HepG2 (cell line): ENCODE results near the gene ITGA6. TPM values are rescaled to one million over a fixed set of nuclear protein-coding genes. Genes with fewer than 3 reads are reported as not detected.

Experiments used
- ARID5B ChIP-seq: IDR thresholded peaks from 2 replicates; pipeline ENCODE4 v1.4.0; 2020; ENCODE audit warnings: mild to moderate bottlenecking, missing genetic modification reagents
- ARNT ChIP-seq: fragments of 450-650 bp; IDR thresholded peaks from 2 replicates; pipeline ENCODE4 v1.6.1; 2017
- EP300 ChIP-seq, 3 experiments: sonication (generic) in 1 of 3; formaldehyde crosslinking in 1 of 3; IDR thresholded peaks; 2 replicates each; pipeline versions ENCODE4 v1.5.1 to v1.6.1; 2011 to 2020; ENCODE audit warnings: low read depth in 2 of 3, low read length in 2 of 3, borderline replicate concordance in 1 of 3, improper control_type of control experiment in 1 of 3, mild to moderate bottlenecking in 1 of 3, missing genetic modification reagents in 1 of 3, moderate library complexity in 1 of 3
- FOSL1 ChIP-seq: sonication (generic); formaldehyde crosslinking; IDR thresholded peaks from 2 replicates; pipeline ENCODE4 v1.9.0; 2021; ENCODE audit warnings: missing genetic modification reagents, borderline replicate concordance
- FOSL2 ChIP-seq: sonication (generic); formaldehyde crosslinking; IDR thresholded peaks from 2 replicates; pipeline ENCODE4 v1.4.0; 2020; ENCODE audit warnings: missing genetic modification reagents
- HNF4G ChIP-seq, 2 experiments: sonication (generic) in 1 of 2; formaldehyde crosslinking in 1 of 2; IDR thresholded peaks; 2 replicates each; pipeline versions ENCODE4 v1.4.0 to v1.6.1; 2011 to 2020; ENCODE audit warnings: borderline replicate concordance in 2 of 2, low read depth in 2 of 2, mild to moderate bottlenecking in 2 of 2, low read length in 1 of 2, missing genetic modification reagents in 1 of 2, moderate library complexity in 1 of 2
- LCORL ChIP-seq, 2 experiments: fragments of 450-650 bp in 1 of 2; sonication (generic) in 1 of 2; formaldehyde crosslinking in 1 of 2; IDR thresholded peaks; 2 replicates each; pipeline versions ENCODE4 v1.5.0 to v1.6.1; 2017 to 2020; ENCODE audit warnings: antibody characterized with exemption in 1 of 2, missing genetic modification reagents in 1 of 2
- MEF2D ChIP-seq: sonication (generic); formaldehyde crosslinking; IDR thresholded peaks from 2 replicates; pipeline ENCODE4 v1.5.1; 2020; ENCODE audit warnings: mild to moderate bottlenecking, missing genetic modification reagents
- NONO ChIP-seq, 2 experiments: fragments of 450-650 bp in 1 of 2; sonication (generic) in 1 of 2; formaldehyde crosslinking in 1 of 2; IDR thresholded peaks in 1 of 2; conservative IDR thresholded peaks in 1 of 2; 2 replicates each; pipeline versions ENCODE4 v1.6.1 to v1.8.0; 2017 to 2022; ENCODE audit warnings: mild to moderate bottlenecking in 1 of 2, missing genetic modification reagents in 1 of 2, moderate library complexity in 1 of 2
- POGZ ChIP-seq: sonication (generic); formaldehyde crosslinking; IDR thresholded peaks from 2 replicates; pipeline ENCODE4 v1.4.0; 2020; ENCODE audit warnings: mild to moderate bottlenecking, missing genetic modification reagents
- POLR2A ChIP-seq, 2 experiments: IDR thresholded peaks; 2 replicates each; pipeline ENCODE4 v1.6.1; 2011; ENCODE audit warnings: low read depth in 2 of 2, low read length in 2 of 2, mild to moderate bottlenecking in 1 of 2, moderate library complexity in 1 of 2; ENCODE audit not compliant: insufficient read depth in 1 of 2
- PRDM10 ChIP-seq: sonication (generic); formaldehyde crosslinking; IDR thresholded peaks from 2 replicates; pipeline ENCODE4 v1.4.0; 2020; ENCODE audit warnings: low read depth, missing genetic modification reagents
- SETDB1 ChIP-seq: sonication (generic); formaldehyde crosslinking; IDR thresholded peaks from 2 replicates; pipeline ENCODE4 v1.5.1; 2020; ENCODE audit warnings: missing genetic modification reagents, mild to moderate bottlenecking, borderline replicate concordance
- ZFX ChIP-seq: sonication (generic); formaldehyde crosslinking; IDR thresholded peaks from 2 replicates; pipeline ENCODE4 v1.4.0; 2020; ENCODE audit warnings: mild to moderate bottlenecking, low read depth, missing genetic modification reagents, moderate library complexity
- ZNF160 ChIP-seq: sonication (generic); formaldehyde crosslinking; IDR thresholded peaks from 2 replicates; pipeline ENCODE4 v1.8.0; 2022; ENCODE audit warnings: mild to moderate bottlenecking, inconsistent platforms, missing genetic modification reagents
- ZNF512 ChIP-seq: sonication (generic); formaldehyde crosslinking; IDR thresholded peaks from 2 replicates; pipeline ENCODE4 v1.4.0; 2020; ENCODE audit warnings: mild to moderate bottlenecking, missing genetic modification reagents
- ZNF546 ChIP-seq: sonication (generic); formaldehyde crosslinking; conservative IDR thresholded peaks from 2 replicates; pipeline ENCODE4 v1.8.1; 2023; ENCODE audit warnings: mild to moderate bottlenecking, missing genetic modification reagents
- ZNF782 ChIP-seq: sonication (generic); formaldehyde crosslinking; IDR thresholded peaks from 2 replicates; pipeline ENCODE4 v1.4.0; 2020; ENCODE audit warnings: missing genetic modification reagents, mild to moderate bottlenecking, borderline replicate concordance
- polyA plus RNA-seq, 8 experiments: library from polyadenylated mRNA; depleted of rRNA in 3 of 8; stranded (reverse) in 7 of 8; unstranded in 1 of 8; fragments of >200 nt; fragmentation: Illumina TruSeq in 4 of 8; extraction: Trizol in 4 of 8; gene quantifications; 2 replicates each; pipeline versions ENCODE4 v1.2.1 to v1.2.3, GENCODE V29; 2011 to 2016; ENCODE audit warnings: low read depth in 4 of 8, missing spikeins in 1 of 8, mixed read lengths in 1 of 8; ENCODE audit not compliant: insufficient read depth in 1 of 8
- total RNA-seq, 5 experiments: library from RNA; depleted of rRNA; stranded (reverse); fragments of >200 nt; fragmentation: Illumina TruSeq; extraction: Trizol; gene quantifications; 2 replicates each; pipeline ENCODE4 v1.2.3, GENCODE V29; 2016; ENCODE audit warnings: low read depth in 1 of 5

Gene ITGA6
- total and polyA plus RNA-seq, 2 of the 13 experiments (the other 11 are each of a cell fraction or from before 2014, with no cell fraction given): 24.0 to 92.5 TPM

DNA sequence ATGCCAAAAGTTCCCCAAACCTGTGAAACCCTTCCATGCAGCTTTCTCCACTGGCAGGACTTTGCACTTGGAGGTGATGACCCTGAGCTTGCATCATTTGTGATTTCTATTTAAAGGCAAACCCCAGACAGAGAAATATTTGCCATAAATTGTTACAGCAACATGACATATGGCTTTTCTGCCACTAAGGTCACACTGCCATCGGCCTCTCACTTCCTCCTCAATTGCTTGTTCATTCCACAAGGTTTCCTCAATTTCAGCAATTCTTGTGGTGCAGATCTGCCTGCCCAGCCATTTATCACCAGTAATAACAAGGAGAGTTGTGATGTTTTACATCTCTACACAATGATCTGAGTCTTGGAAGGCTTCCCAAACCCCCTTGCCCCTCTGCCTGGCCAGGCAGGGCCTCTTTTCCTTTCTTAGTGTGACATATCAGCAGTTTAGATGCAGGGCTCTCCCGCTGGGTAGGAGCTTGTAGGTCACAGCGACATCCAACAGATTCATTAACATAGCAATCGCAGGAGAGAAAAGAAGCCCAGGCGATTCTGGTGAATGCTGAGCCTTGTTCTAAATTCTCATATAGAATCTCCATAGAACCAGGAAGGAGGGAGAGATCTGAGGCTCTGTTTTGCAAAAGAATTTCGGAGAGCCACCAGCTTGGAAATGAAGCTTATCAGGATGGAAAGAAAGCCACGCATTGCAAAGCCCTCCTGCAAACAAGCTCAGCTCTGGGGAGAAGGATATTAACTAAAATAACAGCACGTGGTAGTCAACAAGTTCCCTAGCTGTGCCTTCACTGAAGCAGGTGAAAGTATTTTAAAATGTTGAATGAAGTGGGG, 46.7 kb upstream of the ITGA6 start (continued):
- TF ChIP-seq ZNF782 (CRISPR knock-in tag): no peak
- TF ChIP-seq MEF2D (CRISPR knock-in tag): peak; percentile 52; the same call in 1 of the 2 replicates
- TF ChIP-seq ZNF546 (CRISPR knock-in tag): no peak
- no peak for TF ChIP-seq ZFX (CRISPR knock-in tag)
- no peak for TF ChIP-seq SETDB1 (CRISPR knock-in tag)
- no peak for TF ChIP-seq ZNF512
- no peak for TF ChIP-seq NONO (IDR thresholded peaks at IDR 0.05)
- TF ChIP-seq NONO (CRISPR knock-in tag; conservative IDR thresholded peaks at IDR 0.05): no peak
- TF ChIP-seq FOSL2 (CRISPR knock-in tag): peak; percentile 43
- peak; percentile 71 for TF ChIP-seq HNF4G (IDR thresholded peaks at IDR 0.05; ENCODE audit: borderline replicate concordance, low read depth, low read length)
- TF ChIP-seq HNF4G (CRISPR knock-in tag; IDR thresholded peaks at IDR 0.05; ENCODE audit: borderline replicate concordance, low read depth): no peak
- TF ChIP-seq ARNT: no peak
- TF ChIP-seq EP300 (IDR thresholded peaks at IDR 0.05; ENCODE audit: low read depth in 2 of 2, low read length in 2 of 2): peak in 1 of 2 experiments; percentile 39; a peak in 1 of 4 replicates
- no peak for TF ChIP-seq EP300 (CRISPR knock-in tag; IDR thresholded peaks at IDR 0.05; ENCODE audit: borderline replicate concordance)
- TF ChIP-seq POLR2A (IDR thresholded peaks at IDR 0.05; ENCODE audit: insufficient read depth in 1 of 2, low read depth in 2 of 2, low read length in 2 of 2): no peak
- no peak for TF ChIP-seq LCORL (IDR thresholded peaks at IDR 0.05)
- no peak for TF ChIP-seq LCORL (CRISPR knock-in tag; IDR thresholded peaks at IDR 0.05)
- peak; percentile 72 for TF ChIP-seq ARID5B (CRISPR knock-in tag)
- no peak for TF ChIP-seq FOSL1 (CRISPR knock-in tag)
- TF ChIP-seq POGZ: no peak
- TF ChIP-seq PRDM10 (CRISPR knock-in tag): no peak
- TF ChIP-seq ZNF160 (CRISPR knock-in tag): no peak
